Thyroid gland (tissue), 4 donors: ENCODE results near the gene BBS9. TPM values are rescaled to one million over a fixed set of nuclear protein-coding genes. Genes with fewer than 3 reads are reported as not detected.

Experiments
- DNase-seq, 2 donors: peaks; one replicate each; pipeline ENCODE4 v3.0.0-alpha.2; 2019
- H3K27ac ChIP-seq, 3 donors: fragments of 200-600 bp; sonication (generic); 1 replicate in 2 of 3; 2 replicates in 1 of 3; pipeline ENCODE4 v1.5.1; 2016 to 2019; ENCODE audit warnings: mild to moderate bottlenecking in 1 of 3, moderate library complexity in 1 of 3
- H3K27me3 ChIP-seq: fragments of 200-600 bp; sonication (generic); one replicate; pipeline ENCODE4 v1.5.1; 2019
- H3K36me3 ChIP-seq, 2 donors: fragments of 200-600 bp; sonication (generic); one replicate each; pipeline ENCODE4 v1.5.1; 2016 to 2019
- H3K4me1 ChIP-seq, 2 donors: fragments of 200-600 bp; sonication (generic); one replicate each; pipeline ENCODE4 v1.5.1; 2017 to 2019
- H3K4me3 ChIP-seq, 3 donors: fragments of 200-600 bp; sonication (generic); replicated peaks in 1 of 3; 1 replicate in 2 of 3; 2 replicates in 1 of 3; pipeline ENCODE4 v1.5.1; 2016; ENCODE audit warnings: mild to moderate bottlenecking in 1 of 3
- H3K9me3 ChIP-seq: fragments of 200-600 bp; sonication (generic); one replicate; pipeline ENCODE4 v1.5.1; 2017
- POLR2A ChIP-seq, 2 donors: fragments of 450-650 bp; IDR thresholded peaks; one replicate each; pipeline ENCODE4 v1.6.1; 2017; ENCODE audit warnings: antibody characterized with exemption in 2 of 2, mild to moderate bottlenecking in 2 of 2, moderate library complexity in 1 of 2
- WGBS, 2 donors: methylation state at CpG; one replicate each; pipeline ENCODE4 v1.1.5; 2017; 5-methylcytosine and 5-hydroxymethylcytosine counted together
- intact Hi-C: fragments of 100-400 bp; cut with DNase I; formaldehyde crosslinking; loops from one replicate; pipeline ENCODE4 v1.15.1; 2023
- total RNA-seq, 4 donors: library from RNA; depleted of rRNA; stranded (reverse); fragments of >200 nt; gene quantifications; one replicate each; pipeline ENCODE4 v1.2.3, GENCODE V29; 2016
- TF ChIP-seq, protein P1 (sequence below), 6 experiments: fragments of 200-600 bp in 3 of 6; fragments of 450-650 bp in 3 of 6; sonication (generic) in 3 of 6; IDR thresholded peaks; one replicate each; pipeline ENCODE4 v1.5.1; 2016 to 2019; ENCODE audit warnings: antibody characterized with exemption in 6 of 6, mild to moderate bottlenecking in 2 of 6, inconsistent platforms in 1 of 6, moderate library complexity in 1 of 6

BBS9 gene
- total RNA-seq, 4 donors from 2014 or later, result 59.2 to 84.8 (median 73.1) TPM

DNA sequence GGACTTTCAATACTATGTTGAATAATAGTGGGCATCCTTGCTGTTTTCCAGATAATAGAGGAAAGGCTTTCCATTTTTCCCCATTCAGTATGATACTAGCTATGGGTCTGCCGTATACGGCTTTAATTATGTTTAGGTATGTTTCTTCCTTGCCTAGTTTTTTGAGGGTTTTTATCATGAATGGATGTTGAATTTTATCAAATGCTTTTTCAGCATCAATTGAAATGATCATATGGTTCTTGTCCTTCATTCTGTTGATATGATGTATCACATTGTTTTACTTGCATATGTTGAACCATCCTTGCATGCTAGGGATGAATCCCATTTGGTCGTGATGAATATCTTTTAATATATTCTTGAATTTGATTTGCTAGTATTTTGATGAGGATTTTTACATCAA, 11.0 kb upstream of the BBS9 start:
- TF ChIP-seq POLR2A (IDR thresholded peaks at IDR 0.05), result no peak
- H3K4me3 ChIP-seq, result no peak overlapping the region
- H3K36me3 ChIP-seq, result no peaks in the 10 kb centered on the region
- no peaks in the 10 kb centered on the region for H3K27me3 ChIP-seq
- H3K27ac ChIP-seq, result no peak overlapping the region
- 97 to 98% methylated on average over 3 of the region's 3 CpGs for WGBS, 2 donors
- intact Hi-C loops, result no loop called here
- no peak for DNase-seq
- no peaks in the 10 kb centered on the region for H3K9me3 ChIP-seq
- H3K4me1 ChIP-seq, result no peaks in the 10 kb centered on the region

DNA sequence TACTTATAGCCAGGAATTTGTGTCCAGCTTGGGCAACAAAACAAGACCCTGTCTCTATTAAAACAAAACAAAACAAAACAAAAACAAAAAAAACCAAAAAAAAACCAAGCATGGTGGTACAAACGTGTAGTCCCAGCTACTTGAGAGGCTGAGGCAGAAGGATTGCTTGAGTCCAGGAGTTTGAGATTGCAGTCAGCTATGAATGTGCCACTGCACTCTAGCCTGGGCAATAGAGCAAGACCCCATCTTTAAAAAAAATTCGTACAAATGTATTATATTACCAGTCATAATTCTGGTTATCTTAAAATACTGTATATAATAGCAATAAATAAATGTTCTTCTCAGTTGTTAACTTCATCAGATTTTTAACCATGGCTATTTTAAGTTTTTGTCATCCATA, 2.3 kb upstream of the BBS9 start:
- Histone ChIP-seq H3K36me3 (no peaks in the 10 kb centered on the region), H3K27ac (no peak overlapping the region), H3K4me3 (no peak overlapping the region), H3K9me3 (no peaks in the 10 kb centered on the region), H3K27me3 (no peaks in the 10 kb centered on the region), H3K4me1 (peaks cover 4% of the 10 kb centered on the region in 2 donors)
- WGBS, 2 donors, result 69 to 77% methylated on average over 2 of the region's 2 CpGs
- TF ChIP-seq POLR2A (IDR thresholded peaks at IDR 0.05), result no peak
- TF ChIP-seq, protein P1, sequence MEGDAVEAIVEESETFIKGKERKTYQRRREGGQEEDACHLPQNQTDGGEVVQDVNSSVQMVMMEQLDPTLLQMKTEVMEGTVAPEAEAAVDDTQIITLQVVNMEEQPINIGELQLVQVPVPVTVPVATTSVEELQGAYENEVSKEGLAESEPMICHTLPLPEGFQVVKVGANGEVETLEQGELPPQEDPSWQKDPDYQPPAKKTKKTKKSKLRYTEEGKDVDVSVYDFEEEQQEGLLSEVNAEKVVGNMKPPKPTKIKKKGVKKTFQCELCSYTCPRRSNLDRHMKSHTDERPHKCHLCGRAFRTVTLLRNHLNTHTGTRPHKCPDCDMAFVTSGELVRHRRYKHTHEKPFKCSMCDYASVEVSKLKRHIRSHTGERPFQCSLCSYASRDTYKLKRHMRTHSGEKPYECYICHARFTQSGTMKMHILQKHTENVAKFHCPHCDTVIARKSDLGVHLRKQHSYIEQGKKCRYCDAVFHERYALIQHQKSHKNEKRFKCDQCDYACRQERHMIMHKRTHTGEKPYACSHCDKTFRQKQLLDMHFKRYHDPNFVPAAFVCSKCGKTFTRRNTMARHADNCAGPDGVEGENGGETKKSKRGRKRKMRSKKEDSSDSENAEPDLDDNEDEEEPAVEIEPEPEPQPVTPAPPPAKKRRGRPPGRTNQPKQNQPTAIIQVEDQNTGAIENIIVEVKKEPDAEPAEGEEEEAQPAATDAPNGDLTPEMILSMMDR (IDR thresholded peaks at IDR 0.05), result no peak
- intact Hi-C loops, result loop anchor here (5.0 kb wide), 1 partner anchor 65 kb away; the partner anchor contains the start of gene NT5C3A
- no peak for DNase-seq

DNA sequence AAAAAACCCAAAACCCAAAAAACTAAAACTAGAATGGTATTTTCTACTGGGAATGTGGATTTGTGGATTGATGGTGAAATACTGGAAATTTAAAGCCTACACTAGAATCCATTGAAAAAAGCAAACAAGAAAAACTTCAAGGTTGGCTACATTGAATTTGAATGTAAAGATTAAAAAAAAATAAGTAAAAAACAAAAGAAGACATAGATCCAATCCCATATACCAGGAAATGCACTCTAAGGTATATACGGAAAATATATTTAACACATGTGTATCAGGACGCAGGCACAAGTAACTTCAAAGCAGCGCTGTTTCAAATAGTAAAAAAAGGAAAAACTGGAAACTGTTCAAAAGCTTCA, 754 bp upstream of the BBS9 start:
- H3K36me3 ChIP-seq, result no peaks in the 10 kb centered on the region
- intact Hi-C loops, result loop anchor here (5.0 kb wide), 1 partner anchor 66 kb away; the partner anchor contains the start of gene NT5C3A
- no peaks in the 10 kb centered on the region for H3K27me3 ChIP-seq
- peak overlapping the region; percentile 45 to 72 (median 50) for H3K4me3 ChIP-seq
- H3K27ac ChIP-seq, result peak overlapping the region; percentile 68 to 84 (median 82)
- TF ChIP-seq POLR2A (IDR thresholded peaks at IDR 0.05), result no peak
- TF ChIP-seq, protein P1 (IDR thresholded peaks at IDR 0.05), result no peak
- no peaks in the 10 kb centered on the region for H3K9me3 ChIP-seq
- 0 to 1% methylated on average over 3 of the region's 3 CpGs for WGBS, 2 donors
- no peak for DNase-seq
- H3K4me1 ChIP-seq, result peaks cover 4% of the 10 kb centered on the region in 2 donors

DNA sequence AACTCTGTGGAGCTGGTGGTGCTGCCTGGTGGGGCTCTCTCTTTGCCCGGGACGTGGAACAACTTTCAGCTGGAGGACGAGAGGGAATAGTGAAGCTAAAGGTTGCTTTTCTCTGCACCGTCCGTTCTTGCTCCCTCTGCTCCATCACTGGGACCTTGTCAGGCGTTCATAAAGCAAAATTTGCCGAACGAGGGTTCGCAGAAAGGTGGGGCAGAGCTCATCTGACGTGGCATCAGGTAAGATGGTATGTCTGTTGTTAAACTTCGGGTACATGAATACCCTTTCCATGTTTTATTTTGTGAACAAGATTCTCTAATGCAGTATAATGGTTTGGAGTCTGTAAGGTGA, 416 bp downstream of the BBS9 start:
- H3K36me3 ChIP-seq, result no peaks in the 10 kb centered on the region
- no peaks in the 10 kb centered on the region for H3K9me3 ChIP-seq
- peak overlapping the region; percentile 45 to 72 (median 50) for H3K4me3 ChIP-seq
- no peak for DNase-seq
- no peaks in the 10 kb centered on the region for H3K27me3 ChIP-seq
- H3K4me1 ChIP-seq, result peaks cover 4% of the 10 kb centered on the region in 2 donors
- 0 to 1% methylated on average over 11 of the region's 11 CpGs for WGBS, 2 donors
- intact Hi-C loops, result loop anchor here (5.0 kb wide), 1 partner anchor 67 kb away; the partner anchor contains the start of gene NT5C3A
- peak overlapping the region in 2 of 3 donors; percentile 82 to 84 for H3K27ac ChIP-seq
- TF ChIP-seq, protein P1 (IDR thresholded peaks at IDR 0.05), result no peak
- no peak for TF ChIP-seq POLR2A (IDR thresholded peaks at IDR 0.05)

DNA sequence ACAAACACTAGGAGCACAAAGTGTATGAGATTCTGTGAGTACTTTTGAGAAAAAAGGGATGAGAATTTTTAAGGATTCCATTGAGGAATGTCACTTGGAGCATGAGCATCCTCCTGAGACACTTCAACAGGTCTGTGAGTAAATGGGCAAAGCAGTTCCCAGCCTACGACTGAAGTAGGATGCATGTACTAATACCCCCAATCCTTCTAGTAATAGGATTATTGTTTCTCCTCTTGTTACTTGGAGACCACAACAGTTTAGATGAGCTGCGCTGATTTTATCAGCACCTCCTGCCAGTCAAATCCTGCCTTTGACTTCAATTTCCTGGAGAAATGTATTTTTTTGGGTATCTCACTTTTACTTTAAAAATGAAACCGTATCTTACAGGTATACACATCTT, 820 bp downstream of the BBS9 start:
- no peak for DNase-seq
- intact Hi-C loops, result no loop called here
- 22 to 31% methylated on average over 3 of the region's 3 CpGs for WGBS, 2 donors
- Histone ChIP-seq H3K4me3 (peak overlapping the region; percentile 45 to 72 (median 50)), H3K4me1 (peaks cover 4% of the 10 kb centered on the region in 2 donors), H3K9me3 (no peaks in the 10 kb centered on the region), H3K36me3 (no peaks in the 10 kb centered on the region), H3K27me3 (no peaks in the 10 kb centered on the region), H3K27ac (no peak overlapping the region)
- TF ChIP-seq, protein P1 (IDR thresholded peaks at IDR 0.05), result no peak
- TF ChIP-seq POLR2A (IDR thresholded peaks at IDR 0.05), result no peak

DNA sequence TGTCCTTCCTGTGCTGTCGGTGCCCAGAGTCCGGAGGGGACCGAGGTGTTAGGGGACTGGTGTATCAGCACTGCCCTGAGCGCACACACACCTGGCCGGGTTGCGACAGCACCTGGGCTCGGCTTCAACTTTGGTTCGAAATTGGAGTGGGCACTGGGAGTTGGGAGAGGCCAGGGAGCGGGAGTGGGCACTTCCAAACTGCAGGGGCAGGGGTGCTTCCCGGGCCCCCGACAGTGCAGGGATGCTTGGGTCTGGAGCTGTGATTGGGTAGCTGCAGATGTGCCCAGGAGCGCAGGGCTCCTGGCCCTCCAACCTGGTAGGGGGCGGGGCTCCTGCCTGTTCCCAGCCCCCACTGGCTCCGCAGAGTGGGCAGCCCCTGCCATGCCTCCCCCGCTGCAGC, 7.7 kb downstream of the BBS9 start:
- Histone ChIP-seq H3K4me1 (no peaks in the 10 kb centered on the region), H3K36me3 (no peaks in the 10 kb centered on the region), H3K27ac (no peak overlapping the region), H3K4me3 (no peak overlapping the region), H3K9me3 (no peaks in the 10 kb centered on the region), H3K27me3 (no peaks in the 10 kb centered on the region)
- DNase-seq, result no peak
- 92 to 93% methylated on average over 13 to 15 of the region's 15 CpGs for WGBS, 2 donors
- TF ChIP-seq, protein P1 (IDR thresholded peaks at IDR 0.05), result no peak
- no peak for TF ChIP-seq POLR2A (IDR thresholded peaks at IDR 0.05)
- intact Hi-C loops, result no loop called here
